GM18511 (cell line): ENCODE measurements around the gene AUP1.

Experiments
- ATAC-seq: cut with Tn5 transposase; IDR thresholded peaks from one replicate; pipeline ENCODE4 v1.9.1; 2021; ENCODE audit warnings: mild to moderate bottlenecking, moderate library complexity; ENCODE audit not compliant: unreplicated experiment

AUP1 gene

GRCh38 chr2:74558284-74559230 lies 29.1 kb upstream of the AUP1 start:
- no peak for ATAC-seq

- no peak for ATAC-seq
Measured at GRCh38 chr2:74556831-74557370, 27.4 kb upstream of the AUP1 start.

GRCh38 chr2:74556159-74556558 lies 26.7 kb upstream of the AUP1 start:
- ATAC-seq, result no peak

- no peak for ATAC-seq
Measured at GRCh38 chr2:74555610-74556103, 26.2 kb upstream of the AUP1 start.

GRCh38 chr2:74554820-74555531 lies 25.5 kb upstream of the AUP1 start:
- peak; percentile 61 for ATAC-seq

- peak; percentile 70 for ATAC-seq
Measured at GRCh38 chr2:74553892-74554819, 24.6 kb upstream of the AUP1 start, which contains the start of the genes DOK1 and LOXL3. DOK1 (plus strand) TSS chr2:74554720; CDS start chr2:74554755, 35 bp downstream. LOXL3 (minus strand) TSS chr2:74553942; CDS start chr2:74552634, 1,308 bp downstream.

- ATAC-seq, result no peak
Measured at GRCh38 chr2:74552914-74553811, 23.7 kb upstream of the AUP1 start.

- ATAC-seq, result peak; percentile 14
Measured at GRCh38 chr2:74551942-74552913, 22.7 kb upstream of the AUP1 start.

GRCh38 chr2:74551530-74551929 lies 22.0 kb upstream of the AUP1 start:
- ATAC-seq, result no peak

- ATAC-seq, result no peak
Measured at GRCh38 chr2:74550231-74550630, 20.7 kb upstream of the AUP1 start.

GRCh38 chr2:74548900-74549826 lies 19.7 kb upstream of the AUP1 start:
- ATAC-seq, result peak; percentile 43

GRCh38 chr2:74548285-74548899 lies 18.9 kb upstream of the AUP1 start:
- ATAC-seq, result no peak

- no peak for ATAC-seq
Measured at GRCh38 chr2:74546004-74546403, 16.5 kb upstream of the AUP1 start.

- ATAC-seq, result no peak
Measured at GRCh38 chr2:74544634-74545033, 15.1 kb upstream of the AUP1 start.

- no peak for ATAC-seq
Measured at GRCh38 chr2:74542978-74543377, 13.5 kb upstream of the AUP1 start.

- ATAC-seq, result no peak
Measured at GRCh38 chr2:74540291-74540690, 10.8 kb upstream of the AUP1 start.
